GM21717 (cell line): Measurements from ENCODE around the gene UNC119.

ENCODE experiments used
- ATAC-seq: cut with Tn5 transposase; IDR thresholded peaks from one replicate; pipeline ENCODE4 v1.9.1; 2021; ENCODE audit warnings: mild to moderate bottlenecking, moderate library complexity; ENCODE audit not compliant: unreplicated experiment

UNC119 gene

DNA sequence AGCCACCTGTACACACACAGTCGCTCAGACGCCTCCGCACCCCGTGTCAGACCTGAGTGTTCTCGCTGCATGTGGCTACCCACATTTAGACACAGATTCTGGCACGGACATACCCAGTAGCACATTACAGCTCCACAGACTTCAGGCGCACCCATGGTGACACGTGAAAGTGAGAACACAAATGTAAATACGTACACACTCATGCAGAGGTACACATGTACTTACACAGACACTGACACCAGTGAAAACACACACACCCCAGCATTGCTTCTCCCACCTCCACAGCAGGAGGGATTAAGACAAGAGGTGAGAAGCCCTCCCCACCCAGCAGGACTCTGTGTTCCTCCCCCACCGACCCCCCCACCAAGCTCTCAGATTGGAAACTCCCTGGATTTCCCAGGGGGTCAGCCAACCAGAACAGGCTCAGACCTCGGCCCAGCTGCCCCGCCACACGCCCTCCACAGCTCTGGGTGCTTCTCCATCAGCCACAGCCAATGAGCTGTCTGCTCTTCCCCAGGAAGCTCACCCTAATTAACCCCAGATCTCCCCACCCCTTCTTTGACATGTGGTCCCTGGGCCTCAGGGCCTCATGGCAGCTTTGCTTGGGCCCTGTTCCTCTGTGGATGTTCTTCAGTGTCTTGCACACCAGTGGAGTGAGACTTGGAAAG is 51.6 kb downstream of the UNC119 start:
- no peak for ATAC-seq

DNA sequence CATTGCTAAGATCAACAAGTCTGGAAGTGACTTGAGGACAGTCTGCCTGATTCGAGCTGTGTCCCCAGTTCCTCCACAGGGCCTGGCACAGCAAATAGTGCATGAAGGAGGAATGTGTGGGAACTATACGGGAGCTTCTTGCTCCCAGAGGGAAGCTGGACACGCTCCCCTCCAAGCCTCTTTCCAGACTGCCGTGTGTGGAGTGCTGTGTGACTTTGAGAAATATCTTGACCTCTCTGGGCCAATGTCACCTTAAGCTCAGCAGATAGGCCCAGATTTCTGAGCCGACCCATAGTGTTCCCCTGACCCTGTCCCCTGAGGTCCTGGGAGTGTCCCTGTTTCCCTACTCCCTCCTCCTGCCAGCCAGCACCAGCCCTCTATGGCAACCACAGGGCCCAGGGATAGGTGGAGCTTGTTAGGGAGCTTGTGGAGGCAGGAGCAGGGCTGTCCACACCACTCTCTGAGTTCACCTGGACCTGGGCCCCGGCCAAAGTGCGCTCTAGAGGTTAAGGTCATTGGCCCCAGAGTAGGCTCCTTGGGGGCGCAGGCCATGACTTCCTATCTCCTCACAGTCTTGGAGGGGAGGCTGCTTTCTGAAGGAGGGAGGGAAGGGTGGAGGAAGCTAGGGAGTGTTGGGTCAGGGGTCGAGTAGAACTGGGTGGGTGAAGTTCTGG is 52.6 kb downstream of the UNC119 start:
- no peak for ATAC-seq

GRCh38 chr17:28499364-28499664 is 53.1 kb downstream of the UNC119 start:
- no peak for ATAC-seq

DNA sequence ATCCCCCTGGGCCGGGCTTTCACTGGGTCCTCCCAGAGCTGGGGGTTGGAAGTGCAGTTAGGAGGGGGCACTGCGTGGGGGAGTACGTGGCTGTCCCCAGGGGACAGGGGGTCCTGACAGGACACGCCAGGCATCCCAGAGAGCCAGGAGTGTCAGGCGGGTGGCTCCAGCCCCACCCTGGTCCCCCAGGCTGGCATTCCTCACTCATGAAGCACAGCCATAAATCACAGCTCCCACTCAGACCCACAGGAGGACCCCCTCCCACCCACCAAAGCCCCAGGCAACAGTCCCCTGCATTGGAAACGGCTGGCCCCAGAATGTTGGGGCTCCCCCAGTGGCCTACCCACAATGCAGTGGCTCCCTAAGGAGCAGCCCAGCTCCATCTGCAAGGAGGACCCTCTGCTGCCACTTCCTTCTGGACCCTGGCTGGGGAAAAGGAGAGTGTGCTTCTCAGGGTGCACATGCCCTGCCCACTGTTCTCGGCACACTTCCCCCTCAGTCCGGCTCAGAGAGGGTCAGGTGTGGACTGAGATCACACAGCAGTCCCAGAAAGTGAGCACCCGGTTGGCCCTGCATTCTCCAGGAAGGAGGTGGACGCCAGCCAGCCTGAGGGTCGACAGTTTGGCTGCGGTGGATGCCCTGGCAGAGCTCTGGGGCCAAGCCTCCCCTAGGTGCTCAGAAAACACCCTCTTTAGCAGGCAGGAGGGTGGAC is 53.6 kb downstream of the UNC119 start:
- ATAC-seq: no peak

GRCh38 chr17:28497931-28498330 is 54.5 kb downstream of the UNC119 start:
- ATAC-seq: no peak
